ENCODE results near the gene USO1. TPM values are rescaled to one million over a fixed set of nuclear protein-coding genes. Genes with fewer than 3 reads are reported as not detected.

USO1 gene
- total and polyA plus RNA-seq, 2 of the 13 experiments (the other 11 are each of a cell fraction or from before 2014, with no cell fraction given), result 52.2 to 87.7 TPM

DNA sequence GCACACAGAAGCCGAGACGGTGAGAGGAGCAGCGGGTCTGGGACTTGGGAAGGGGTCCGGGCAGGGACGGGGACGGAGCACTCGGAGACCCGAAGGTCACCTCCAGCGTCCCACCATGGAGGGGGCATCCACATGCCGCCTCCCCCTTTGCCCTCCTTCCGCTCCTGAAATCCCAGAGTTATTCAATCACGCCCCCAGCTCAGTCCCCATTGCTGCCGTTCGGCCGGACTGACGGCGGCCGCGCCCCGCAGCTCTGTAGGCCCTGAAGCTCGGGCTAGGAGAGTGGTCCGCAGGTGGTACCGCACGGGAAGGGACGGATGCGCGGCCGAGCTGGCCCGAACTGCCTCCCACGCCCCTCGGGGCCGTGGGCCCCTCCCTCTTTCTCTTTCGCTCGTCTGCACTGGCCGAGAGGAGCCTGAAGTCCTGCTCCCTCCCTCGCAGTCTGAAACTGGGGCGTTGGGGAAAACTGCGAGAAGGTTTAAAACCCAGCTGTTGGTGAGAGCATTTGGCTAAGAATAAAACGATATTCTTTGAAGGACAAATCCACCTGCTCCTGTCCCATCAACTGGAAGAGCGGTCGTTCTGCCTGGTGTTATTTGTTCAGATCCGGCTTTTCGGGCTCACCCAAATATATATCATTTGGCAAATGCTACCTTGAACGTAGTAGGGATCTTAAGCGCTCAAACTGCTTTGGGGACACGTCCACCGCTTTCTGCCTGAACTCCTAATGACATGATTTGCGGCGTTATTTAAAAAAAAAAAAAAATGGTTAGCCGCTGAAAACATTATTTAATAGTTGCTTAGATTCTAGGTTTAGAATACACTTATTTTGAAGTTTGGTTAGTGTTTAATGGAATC lies 719 bp downstream of the USO1 start (continued):
- 0 out of 2 replicates have a peak, but pooled peaks have one; percentile 37 for TF ChIP-seq ZNF558 (CRISPR knock-in tag; IDR thresholded peaks at IDR 0.05; ENCODE audit: borderline replicate concordance)
- TF ChIP-seq EZH2 (conservative IDR thresholded peaks at IDR 0.05; ENCODE audit: low read depth, low read length), result no peak
- TF ChIP-seq ZNF224 (CRISPR knock-in tag; IDR thresholded peaks at IDR 0.05), result no peak
- TF ChIP-seq RAD51 (IDR thresholded peaks at IDR 0.05; ENCODE audit: borderline replicate concordance), result no peak
- no peak for TF ChIP-seq FOXK1 (CRISPR knock-in tag; IDR thresholded peaks at IDR 0.05; ENCODE audit: borderline replicate concordance, low read depth)
- TF ChIP-seq FLYWCH1 (CRISPR knock-in tag; IDR thresholded peaks at IDR 0.05), result no peak
- TF ChIP-seq, protein P1, sequence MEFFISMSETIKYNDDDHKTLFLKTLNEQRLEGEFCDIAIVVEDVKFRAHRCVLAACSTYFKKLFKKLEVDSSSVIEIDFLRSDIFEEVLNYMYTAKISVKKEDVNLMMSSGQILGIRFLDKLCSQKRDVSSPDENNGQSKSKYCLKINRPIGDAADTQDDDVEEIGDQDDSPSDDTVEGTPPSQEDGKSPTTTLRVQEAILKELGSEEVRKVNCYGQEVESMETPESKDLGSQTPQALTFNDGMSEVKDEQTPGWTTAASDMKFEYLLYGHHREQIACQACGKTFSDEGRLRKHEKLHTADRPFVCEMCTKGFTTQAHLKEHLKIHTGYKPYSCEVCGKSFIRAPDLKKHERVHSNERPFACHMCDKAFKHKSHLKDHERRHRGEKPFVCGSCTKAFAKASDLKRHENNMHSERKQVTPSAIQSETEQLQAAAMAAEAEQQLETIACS (CRISPR knock-in tag; IDR thresholded peaks at IDR 0.05), result no peak
- 0 out of 2 replicates have a peak, but pooled peaks have one; percentile 16 for TF ChIP-seq ZNF724P (CRISPR knock-in tag; IDR thresholded peaks at IDR 0.05; ENCODE audit: borderline replicate concordance)
- no peak for TF ChIP-seq MTA3 (CRISPR knock-in tag; IDR thresholded peaks at IDR 0.05)
- TF ChIP-seq, protein P2, sequence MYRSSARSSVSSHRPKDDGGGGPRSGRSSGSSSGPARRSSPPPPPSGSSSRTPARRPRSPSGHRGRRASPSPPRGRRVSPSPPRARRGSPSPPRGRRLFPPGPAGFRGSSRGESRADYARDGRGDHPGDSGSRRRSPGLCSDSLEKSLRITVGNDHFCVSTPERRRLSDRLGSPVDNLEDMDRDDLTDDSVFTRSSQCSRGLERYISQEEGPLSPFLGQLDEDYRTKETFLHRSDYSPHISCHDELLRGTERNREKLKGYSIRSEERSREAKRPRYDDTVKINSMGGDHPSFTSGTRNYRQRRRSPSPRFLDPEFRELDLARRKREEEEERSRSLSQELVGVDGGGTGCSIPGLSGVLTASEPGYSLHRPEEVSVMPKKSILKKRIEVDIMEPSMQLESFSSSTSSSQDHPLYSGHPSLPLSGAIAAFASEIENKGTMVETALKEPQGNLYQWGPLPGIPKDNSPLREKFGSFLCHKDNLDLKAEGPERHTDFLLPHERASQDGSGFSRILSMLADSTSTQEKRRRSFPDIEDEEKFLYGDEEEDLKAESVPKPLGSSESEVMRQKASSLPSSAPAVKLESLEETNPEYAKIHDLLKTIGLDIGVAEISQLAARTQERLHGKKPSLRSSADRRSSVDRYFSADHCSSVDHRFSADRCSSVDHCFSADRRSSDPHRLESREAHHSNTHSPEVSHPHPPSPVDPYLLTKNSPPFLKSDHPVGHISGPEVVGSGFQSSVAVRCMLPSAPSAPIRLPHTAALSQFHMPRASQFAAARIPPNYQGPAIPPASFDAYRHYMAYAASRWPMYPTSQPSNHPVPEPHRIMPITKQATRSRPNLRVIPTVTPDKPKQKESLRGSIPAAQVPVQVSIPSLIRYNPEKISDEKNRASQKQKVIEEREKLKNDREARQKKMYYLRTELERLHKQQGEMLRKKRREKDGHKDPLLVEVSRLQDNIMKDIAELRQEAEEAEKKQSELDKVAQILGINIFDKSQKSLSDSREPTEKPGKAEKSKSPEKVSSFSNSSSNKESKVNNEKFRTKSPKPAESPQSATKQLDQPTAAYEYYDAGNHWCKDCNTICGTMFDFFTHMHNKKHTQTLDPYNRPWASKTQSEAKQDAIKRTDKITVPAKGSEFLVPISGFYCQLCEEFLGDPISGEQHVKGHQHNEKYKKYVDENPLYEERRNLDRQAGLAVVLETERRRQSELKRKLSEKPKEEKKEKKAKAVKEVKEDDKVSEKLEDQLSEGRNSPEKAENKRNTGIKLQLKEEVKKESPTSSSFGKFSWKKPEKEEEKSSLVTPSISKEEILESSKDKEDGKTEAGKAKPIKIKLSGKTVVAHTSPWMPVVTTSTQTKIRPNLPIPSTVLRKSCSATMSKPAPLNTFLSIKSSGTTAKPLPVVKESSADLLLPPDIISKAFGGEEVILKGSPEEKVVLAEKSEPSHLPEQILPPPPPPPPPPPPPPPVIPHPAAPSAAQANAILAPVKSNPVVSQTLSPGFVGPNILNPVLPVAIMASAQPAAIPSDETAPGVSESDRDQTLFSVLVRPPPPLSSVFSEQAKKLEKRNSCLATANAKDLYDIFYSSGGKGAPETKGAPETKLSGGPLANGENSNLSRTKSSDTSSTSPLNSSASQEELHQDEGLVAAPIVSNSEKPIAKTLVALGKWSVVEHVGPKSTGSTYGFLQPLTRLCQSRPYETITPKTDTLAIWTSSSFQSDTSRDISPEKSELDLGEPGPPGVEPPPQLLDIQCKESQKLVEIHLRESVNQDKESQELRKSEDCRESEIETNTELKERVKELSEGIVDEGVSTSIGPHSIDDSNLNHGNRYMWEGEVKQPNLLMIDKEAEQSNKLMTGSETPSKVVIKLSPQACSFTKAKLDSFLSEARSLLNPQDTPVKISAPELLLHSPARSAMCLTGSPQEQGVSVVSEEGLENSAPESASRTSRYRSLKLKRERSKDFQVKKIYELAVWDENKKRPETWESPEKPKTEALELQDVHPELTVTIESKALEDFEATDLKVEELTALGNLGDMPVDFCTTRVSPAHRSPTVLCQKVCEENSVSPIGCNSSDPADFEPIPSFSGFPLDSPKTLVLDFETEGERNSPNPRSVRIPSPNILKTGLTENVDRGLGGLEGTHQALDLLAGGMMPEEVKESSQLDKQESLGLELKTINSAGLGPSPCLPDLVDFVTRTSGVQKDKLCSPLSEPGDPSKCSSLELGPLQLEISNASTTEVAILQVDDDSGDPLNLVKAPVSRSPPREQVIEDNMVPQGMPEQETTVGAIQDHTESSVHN (CRISPR knock-in tag; IDR thresholded peaks at IDR 0.05), result no peak
- TF ChIP-seq SNRNP70 (IDR thresholded peaks at IDR 0.05; ENCODE audit: low read depth, low read length), result no peak
- 0 out of 2 replicates have a peak, but pooled peaks have one; percentile 12 for TF ChIP-seq ZNF343 (CRISPR knock-in tag; IDR thresholded peaks at IDR 0.05)
- TF ChIP-seq, protein P3, sequence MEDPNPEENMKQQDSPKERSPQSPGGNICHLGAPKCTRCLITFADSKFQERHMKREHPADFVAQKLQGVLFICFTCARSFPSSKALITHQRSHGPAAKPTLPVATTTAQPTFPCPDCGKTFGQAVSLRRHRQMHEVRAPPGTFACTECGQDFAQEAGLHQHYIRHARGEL (CRISPR knock-in tag; IDR thresholded peaks at IDR 0.05), result no peak
- TF ChIP-seq ZNF720 (CRISPR knock-in tag; IDR thresholded peaks at IDR 0.05), result no peak
- 0 out of 2 replicates have a peak, but pooled peaks have one; percentile 19 for TF ChIP-seq FIP1L1 (IDR thresholded peaks at IDR 0.05; ENCODE audit: borderline replicate concordance, insufficient read depth, low read depth, low read length)
- TF ChIP-seq ZNF292 (CRISPR knock-in tag; IDR thresholded peaks at IDR 0.05; ENCODE audit: borderline replicate concordance, low read depth), result no peak
- TF ChIP-seq, protein P4, sequence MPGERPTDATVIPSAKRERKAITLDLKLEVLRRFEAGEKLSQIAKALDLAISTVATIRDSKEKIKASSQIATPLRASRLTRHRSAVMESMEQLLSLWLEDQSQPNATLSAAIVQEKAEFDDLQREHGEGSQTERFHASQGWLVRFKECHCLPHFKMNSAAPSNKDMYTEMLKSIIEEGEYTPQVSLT (CRISPR knock-in tag; IDR thresholded peaks at IDR 0.05; ENCODE audit: borderline replicate concordance, low read depth), result no peak
- TF ChIP-seq, protein P5, sequence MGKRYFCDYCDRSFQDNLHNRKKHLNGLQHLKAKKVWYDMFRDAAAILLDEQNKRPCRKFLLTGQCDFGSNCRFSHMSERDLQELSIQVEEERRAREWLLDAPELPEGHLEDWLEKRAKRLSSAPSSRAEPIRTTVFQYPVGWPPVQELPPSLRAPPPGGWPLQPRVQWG (CRISPR knock-in tag; IDR thresholded peaks at IDR 0.05; ENCODE audit: borderline replicate concordance, low read depth), result no peak
